MCF 10A (cell line): ENCODE measurements around the gene C2orf49. TPM values are rescaled to one million over a fixed set of nuclear protein-coding genes. Genes with fewer than 3 reads are reported as not detected.
"Not testable (repeated sequence)": the region's sequence is repeated elsewhere in the genome, so short reads cannot be mapped to it uniquely, and the experiment has no call there.

Experiments used
- BruUV-seq: library from RNA; stranded (reverse); fragments of 400-500 nt; replicated peaks from 2 replicates; lab custom pipeline; 2021; lab: Mats Ljungman, UMichigan
- CTCF ChIA-PET: fragments of 300-600 bp; sonication (Branson Sonifier 250); formaldehyde crosslinking; extraction: SDS; loops from one replicate; lab custom pipeline; 2021; ENCODE audit warnings: antibody characterized with exemption, inconsistent platforms; lab: Yijun Ruan, JAX
- POLR2A ChIA-PET: fragments of 300-600, 350-650 bp; sonication (Branson Sonifier 250); formaldehyde crosslinking; extraction: SDS; loops from one replicate; lab custom pipeline; 2020; ENCODE audit warnings: antibody characterized with exemption, inconsistent platforms; lab: Yijun Ruan, JAX
- DNase-seq: peaks from one replicate; pipeline ENCODE4 v3.0.0-alpha.2; 2018; ENCODE audit not compliant: unreplicated experiment
- H3K27ac Mint-ChIP-seq: one replicate; pipeline ENCODE4 v1.8.0; 2022; ENCODE audit warnings: mild to moderate bottlenecking, low read depth, mixed read lengths; ENCODE audit not compliant: unreplicated experiment
- H3K27me3 Mint-ChIP-seq: one replicate; pipeline ENCODE4 v1.8.0; 2022; ENCODE audit warnings: mixed read lengths; ENCODE audit not compliant: insufficient read depth, unreplicated experiment
- H3K36me3 Mint-ChIP-seq: one replicate; pipeline ENCODE4 v1.8.0; 2022; ENCODE audit warnings: mild to moderate bottlenecking, moderate library complexity, mixed read lengths; ENCODE audit not compliant: insufficient read depth, unreplicated experiment
- H3K4me1 Mint-ChIP-seq: one replicate; pipeline ENCODE4 v1.8.0; 2022; ENCODE audit warnings: mixed read lengths; ENCODE audit not compliant: insufficient read depth, unreplicated experiment
- H3K4me3 Mint-ChIP-seq: one replicate; pipeline ENCODE4 v1.8.0; 2022; ENCODE audit warnings: mild to moderate bottlenecking, moderate library complexity, mixed read lengths; ENCODE audit not compliant: unreplicated experiment
- H3K9me3 Mint-ChIP-seq: one replicate; pipeline ENCODE4 v1.8.0; 2022; ENCODE audit warnings: mixed read lengths; ENCODE audit not compliant: unreplicated experiment
- intact Hi-C: fragments of 100-400 bp; cut with micrococcal nuclease; formaldehyde crosslinking; loops from 2 replicates; pipeline ENCODE4 v1.14.1; 2022
- total RNA-seq: library from RNA; stranded (reverse); gene quantifications from 2 replicates; pipeline ENCODE4 v1.2.3, GENCODE V29; 2022
- TF ChIP-seq, protein P1 (sequence below): fragments of 200-600 bp; IDR thresholded peaks from one replicate; pipeline ENCODE4 v1.8.0; 2022; ENCODE audit warnings: antibody characterized with exemption, mild to moderate bottlenecking; ENCODE audit not compliant: unreplicated experiment

C2orf49 gene
- total RNA-seq, 1 experiment from 2014 or later = 24.2 TPM

DNA sequence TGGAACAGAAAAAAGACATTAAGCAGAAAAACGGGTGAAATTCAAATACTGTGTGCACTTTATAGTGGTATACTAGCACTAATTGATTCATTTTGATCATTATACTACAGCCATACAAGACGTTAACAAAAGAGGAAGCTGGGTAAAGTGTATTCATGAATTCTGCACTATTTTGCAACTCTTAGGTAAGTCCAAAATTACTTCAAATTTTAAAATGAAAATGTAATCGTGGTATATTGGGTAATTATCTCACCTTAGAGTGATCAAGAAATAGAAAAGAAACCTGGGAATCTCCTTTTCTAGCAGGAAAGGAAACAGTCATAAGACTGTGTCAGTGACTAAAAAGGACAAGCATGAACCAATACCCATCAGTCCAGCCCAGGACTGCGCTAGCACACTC lies 13.2 kb upstream of the C2orf49 start:
- no TSS peak for BruUV-seq

GRCh38 chr2:105324732-105325131 lies 12.6 kb upstream of the C2orf49 start:
- ChIA-PET POLR2A (interaction anchor here (0.6 to 1.2 kb wide), 2 partner anchors 71 to 264 kb away, joined by 3 read pairs; no protein-coding TSS in a partner anchor), CTCF (interaction anchor here (1.0 to 1.2 kb wide), 3 partner anchors 11 to 30 kb away, joined by 3 to 5 read pairs (median 4); no protein-coding TSS in a partner anchor)
- DNase-seq = peak; percentile 17
- Mint-ChIP-seq H3K9me3 (no peaks in the 10 kb centered on the region), H3K27ac (peak overlapping the region; percentile 75), H3K36me3 (peaks cover 5% of the 10 kb centered on the region), H3K4me1 (peaks cover 24% of the 10 kb centered on the region), H3K27me3 (no peaks in the 10 kb centered on the region), H3K4me3 (no peak overlapping the region)
- intact Hi-C loops = no loop called here
- TF ChIP-seq, protein P1, sequence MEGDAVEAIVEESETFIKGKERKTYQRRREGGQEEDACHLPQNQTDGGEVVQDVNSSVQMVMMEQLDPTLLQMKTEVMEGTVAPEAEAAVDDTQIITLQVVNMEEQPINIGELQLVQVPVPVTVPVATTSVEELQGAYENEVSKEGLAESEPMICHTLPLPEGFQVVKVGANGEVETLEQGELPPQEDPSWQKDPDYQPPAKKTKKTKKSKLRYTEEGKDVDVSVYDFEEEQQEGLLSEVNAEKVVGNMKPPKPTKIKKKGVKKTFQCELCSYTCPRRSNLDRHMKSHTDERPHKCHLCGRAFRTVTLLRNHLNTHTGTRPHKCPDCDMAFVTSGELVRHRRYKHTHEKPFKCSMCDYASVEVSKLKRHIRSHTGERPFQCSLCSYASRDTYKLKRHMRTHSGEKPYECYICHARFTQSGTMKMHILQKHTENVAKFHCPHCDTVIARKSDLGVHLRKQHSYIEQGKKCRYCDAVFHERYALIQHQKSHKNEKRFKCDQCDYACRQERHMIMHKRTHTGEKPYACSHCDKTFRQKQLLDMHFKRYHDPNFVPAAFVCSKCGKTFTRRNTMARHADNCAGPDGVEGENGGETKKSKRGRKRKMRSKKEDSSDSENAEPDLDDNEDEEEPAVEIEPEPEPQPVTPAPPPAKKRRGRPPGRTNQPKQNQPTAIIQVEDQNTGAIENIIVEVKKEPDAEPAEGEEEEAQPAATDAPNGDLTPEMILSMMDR = no peak
- no TSS peak for BruUV-seq

More for the DNA sequence above, 13.2 kb upstream of the C2orf49 start:
- DNase-seq = no peak
- TF ChIP-seq, protein P1 = no peak
- H3K4me3 Mint-ChIP-seq = no peak overlapping the region
- H3K36me3 Mint-ChIP-seq = peaks cover 5% of the 10 kb centered on the region
- ChIA-PET POLR2A (interaction anchor here (1.2 kb wide), 1 partner anchor 72 kb away, joined by 3 read pairs; no protein-coding TSS in a partner anchor), CTCF (interaction anchor here (1.0 to 1.2 kb wide), 3 partner anchors 12 to 29 kb away, joined by 3 to 5 read pairs (median 4); no protein-coding TSS in a partner anchor)
- H3K27me3 Mint-ChIP-seq = no peaks in the 10 kb centered on the region
- intact Hi-C loops = no loop called here
- H3K9me3 Mint-ChIP-seq = no peaks in the 10 kb centered on the region
- peak overlapping the region; percentile 75 for H3K27ac Mint-ChIP-seq
- peaks cover 24% of the 10 kb centered on the region for H3K4me1 Mint-ChIP-seq

- Mint-ChIP-seq H3K4me3 (no peak overlapping the region), H3K27ac (no peak overlapping the region), H3K36me3 (peaks cover 5% of the 10 kb centered on the region), H3K4me1 (peaks cover 24% of the 10 kb centered on the region), H3K27me3 (no peaks in the 10 kb centered on the region), H3K9me3 (no peaks in the 10 kb centered on the region)
- BruUV-seq = no TSS peak
- ChIA-PET CTCF (interaction anchor here (1.2 kb wide), 2 partner anchors 15 to 31 kb away, joined by 3 to 5 read pairs; no protein-coding TSS in a partner anchor), POLR2A (interaction anchor here (0.9 to 1.2 kb wide), 2 partner anchors 71 to 78 kb away, joined by 3 read pairs; no protein-coding TSS in a partner anchor)
- TF ChIP-seq, protein P1 = no peak
- intact Hi-C loops = no loop called here
- DNase-seq = no peak
These were observed 11.9 kb upstream of the C2orf49 start for GRCh38 chr2:105325389-105325963.

GRCh38 chr2:105327271-105327670 lies 10.1 kb upstream of the C2orf49 start:
- H3K36me3 Mint-ChIP-seq, BruUV-seq, intact Hi-C loops, H3K27me3 Mint-ChIP-seq, H3K4me3 Mint-ChIP-seq, DNase-seq, H3K9me3 Mint-ChIP-seq, H3K27ac Mint-ChIP-seq: not testable (repeated sequence)
- CTCF ChIA-PET = interaction anchor here (0.6 to 1.0 kb wide), 3 partner anchors 12 to 33 kb away, joined by 3 read pairs; no protein-coding TSS in a partner anchor
- POLR2A ChIA-PET = interaction anchor here (3.7 kb wide), 1 partner anchor 11 kb away, joined by 48 read pairs; the partner anchor contains the start of gene C2orf49
- H3K4me1 Mint-ChIP-seq = peaks cover 24% of the 10 kb centered on the region
